Limb (tissue), 2 donors: ENCODE results near the gene CTNND2.

ENCODE experiments used
- DNase-seq, 2 donors: peaks; one replicate each; pipeline ENCODE4 v3.0.0-alpha.2; 2016; ENCODE audit errors: extremely low spot score in 2 of 2

The CTNND2 gene

DNA sequence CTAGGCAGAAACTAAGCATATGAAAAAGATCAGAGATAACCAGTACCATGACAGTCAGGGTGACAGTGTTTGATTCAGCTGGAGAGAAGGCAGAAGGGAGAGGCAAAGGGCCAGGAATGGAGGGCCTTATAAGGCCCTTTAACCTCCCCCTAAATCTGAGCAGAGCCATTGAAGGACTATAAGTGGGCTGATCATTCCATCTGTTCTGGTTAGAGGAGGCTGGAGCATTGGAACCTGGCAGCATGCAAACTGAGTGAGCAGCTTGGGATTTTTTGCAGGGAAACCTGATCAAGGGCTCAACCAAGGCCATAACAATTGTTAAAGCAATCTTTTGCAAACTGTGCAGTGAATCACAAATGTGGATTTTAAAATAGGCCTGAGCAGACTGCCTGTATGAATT lies 968.7 kb downstream of the CTNND2 start:
- no peak for DNase-seq

DNA sequence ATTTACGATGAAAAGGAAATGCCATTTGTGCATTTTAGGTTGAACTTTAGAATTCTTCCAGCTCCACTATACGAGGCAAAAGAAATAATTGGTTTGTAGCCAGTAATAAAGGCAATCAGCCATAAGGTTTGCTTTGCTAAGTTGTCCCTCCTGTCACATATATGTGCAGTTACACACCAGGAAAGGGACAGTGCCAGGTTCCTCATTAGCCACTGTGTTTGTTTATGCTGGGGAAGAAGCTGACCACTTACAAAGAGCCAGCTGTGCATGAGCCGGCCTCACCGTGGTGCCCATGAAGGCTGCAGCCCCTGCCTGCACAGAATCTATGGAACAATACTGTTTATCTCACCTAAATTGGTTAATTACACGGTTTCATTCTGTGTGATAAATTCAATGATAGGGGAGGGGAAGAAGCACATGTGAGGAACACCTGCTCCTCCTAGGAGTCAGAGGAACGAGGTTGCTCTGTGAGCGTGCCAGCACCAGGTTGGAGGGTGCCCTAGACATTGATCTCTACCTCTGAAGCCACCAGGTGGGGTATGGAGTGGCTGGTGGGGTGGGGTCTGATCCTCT lies 969.4 kb downstream of the CTNND2 start:
- DNase-seq, result no peak

DNA sequence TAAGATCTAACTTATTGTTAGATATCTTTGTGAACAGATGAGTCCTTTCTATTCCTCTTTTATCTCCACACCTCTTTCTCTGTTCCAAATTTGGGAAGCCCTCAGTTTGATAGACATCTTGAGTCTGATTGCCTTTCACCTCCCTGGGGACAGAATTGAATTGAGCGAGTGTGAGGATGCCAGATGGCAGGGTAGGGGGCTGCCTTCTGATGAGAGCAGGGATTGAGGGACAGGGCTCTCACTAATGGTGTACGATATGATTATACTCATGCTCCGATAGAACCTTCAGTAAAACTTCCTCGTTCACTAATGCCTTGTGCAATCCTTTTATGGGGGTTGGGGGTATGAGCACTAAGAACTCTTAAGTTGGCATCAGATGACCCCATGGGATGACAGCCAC lies 971.1 kb downstream of the CTNND2 start:
- DNase-seq, result no peak

DNA sequence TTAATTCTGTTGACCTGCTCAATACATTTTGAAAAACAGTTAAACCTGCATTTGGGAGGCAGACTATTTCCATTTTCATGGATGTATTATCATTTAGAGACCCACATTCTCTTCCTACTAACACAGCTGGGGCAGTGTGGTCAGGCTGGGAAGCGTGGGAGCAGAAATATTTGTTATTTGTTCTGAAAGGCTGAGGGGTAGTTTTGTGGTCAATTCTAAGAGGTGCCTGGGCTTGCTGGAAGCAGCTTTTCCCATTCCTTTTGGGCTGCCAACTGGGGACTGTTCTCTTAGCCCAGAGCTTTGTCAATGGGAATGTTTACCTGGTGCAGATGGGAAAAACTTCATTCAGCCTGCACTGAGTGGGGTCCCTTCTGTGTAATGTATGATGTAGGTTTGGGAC lies 971.8 kb downstream of the CTNND2 start:
- DNase-seq, result no peak

DNA sequence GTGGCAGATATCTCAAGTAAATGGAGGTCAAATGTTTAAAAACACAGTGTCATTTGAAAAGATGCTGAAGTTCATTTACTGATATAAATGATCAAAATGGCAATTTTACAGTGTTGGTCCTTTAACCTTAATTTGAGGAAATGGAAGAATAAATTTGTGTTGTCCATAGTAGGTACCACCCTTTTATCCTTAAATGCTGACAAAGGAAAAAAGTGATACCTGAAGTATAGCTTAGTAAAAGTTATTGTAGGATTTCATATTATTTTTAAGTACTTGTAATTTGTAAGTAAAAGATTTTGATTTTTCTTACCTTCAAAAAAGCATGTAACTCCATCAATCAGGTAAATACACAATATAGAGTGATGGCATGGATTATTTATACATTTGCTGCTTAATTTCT lies 976.6 kb downstream of the CTNND2 start:
- DNase-seq, result no peak

DNA sequence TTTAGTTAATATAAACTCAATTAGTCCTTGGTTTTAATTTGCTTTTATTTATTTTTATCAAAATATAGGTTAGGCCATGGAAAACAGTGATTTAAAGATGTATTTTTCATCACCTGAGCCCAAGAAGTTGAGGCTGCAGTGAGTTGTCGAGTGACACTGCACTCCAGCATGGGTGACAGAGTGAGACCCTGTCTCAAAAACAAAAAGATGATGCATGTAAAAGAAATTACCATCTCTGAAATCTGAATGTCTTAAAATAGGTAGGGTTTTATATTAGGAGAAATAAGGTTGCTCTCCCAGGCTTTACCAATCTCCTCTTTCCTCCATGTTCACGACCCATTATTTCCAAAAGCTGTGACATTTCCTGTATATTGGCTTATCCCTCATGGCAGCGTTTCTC lies 980.9 kb downstream of the CTNND2 start:
- no peak for DNase-seq
